GM12878 (cell line): ENCODE measurements around the gene ACSM6. TPM values are rescaled to one million over a fixed set of nuclear protein-coding genes. Genes with fewer than 3 reads are reported as not detected.

Experiments
- ATAC-seq: fragments of 200-7000 bp; cut with Tn5 transposase; 3 replicates; pipeline ENCODE4 v1.9.1; 2020; ENCODE audit warnings: mild to moderate bottlenecking, moderate library complexity
- BruUV-seq: library from RNA; stranded (reverse); fragments of 400-500 nt; replicated peaks from 2 replicates; lab custom pipeline; 2021; lab: Mats Ljungman, UMichigan
- CTCF ChIA-PET: fragments of 300-600 bp; sonication (Branson Sonifier 250); formaldehyde crosslinking; extraction: SDS; loops from one replicate; lab custom pipeline; 2021; ENCODE audit warnings: inconsistent platforms; lab: Yijun Ruan, JAX
- POLR2A ChIA-PET: fragments of 350-600 bp; formaldehyde crosslinking; extraction: SDS; loops from one replicate; lab custom pipeline; 2021; ENCODE audit warnings: inconsistent platforms; lab: Charles Lee
- RAD21 ChIA-PET: fragments of 300-600 bp; sonication (Branson Sonifier 250); formaldehyde crosslinking; loops from one replicate; lab custom pipeline; 2023; ENCODE audit warnings: antibody characterized with exemption; ENCODE audit not compliant: unreplicated experiment; lab: Charles Lee
- SMC1A ChIA-PET: fragments of 300-600 bp; sonication (Branson Sonifier 250); formaldehyde crosslinking; loops from one replicate; lab custom pipeline; 2023; ENCODE audit not compliant: unreplicated experiment, uncharacterized antibody; lab: Charles Lee
- DNase-seq: peaks from one replicate; pipeline ENCODE4 v3.0.0-alpha.2; 2011; ENCODE audit warnings: low read depth, low spot score
- FAIRE-seq: peaks from 3 replicates; lab custom pipeline; 2011; peaks lifted over from hg19 to GRCh38; lab: Jason Lieb, UNC
- H2AFZ ChIP-seq: 2 replicates; pipeline ENCODE4 v1.6.0; 2011; ENCODE audit warnings: low read depth, low read length, control low read depth; ENCODE audit not compliant: control insufficient read depth
- H3K27ac ChIP-seq: 2 replicates; pipeline ENCODE4 v1.5.1; 2011; ENCODE audit warnings: control low read depth; ENCODE audit not compliant: control insufficient read depth, insufficient read depth
- H3K27me3 ChIP-seq, 2 experiments: replicated peaks in 1 of 2; 2 replicates each; pipeline versions ENCODE4 v1.6.0 to v1.6.1; 2011; ENCODE audit warnings: low read length in 1 of 2; ENCODE audit not compliant: control insufficient read depth in 2 of 2, insufficient read depth in 2 of 2
- H3K36me3 ChIP-seq, 2 experiments: 2 replicates each; pipeline ENCODE4 v1.5.1; 2011; ENCODE audit warnings: low read length in 1 of 2; ENCODE audit not compliant: control insufficient read depth in 2 of 2, insufficient read depth in 2 of 2
- H3K4me1 ChIP-seq: 2 replicates; pipeline ENCODE4 v1.6.1; 2011; ENCODE audit warnings: mild to moderate bottlenecking, low read length, moderate library complexity, mixed read lengths; ENCODE audit not compliant: control insufficient read depth, insufficient read depth
- H3K4me2 ChIP-seq: 2 replicates; pipeline ENCODE4 v1.6.0; 2011; ENCODE audit warnings: control low read depth; ENCODE audit not compliant: control insufficient read depth, insufficient read depth
- H3K4me3 ChIP-seq: fragments of 200-600 bp; sonication (generic); 2 replicates; pipeline ENCODE4 v1.5.1; 2016
- H3K79me2 ChIP-seq: 2 replicates; pipeline ENCODE4 v1.6.0; 2011; ENCODE audit warnings: low read length; ENCODE audit not compliant: control insufficient read depth, insufficient read depth
- H3K9ac ChIP-seq: 2 replicates; pipeline ENCODE4 v1.8.0; 2011; ENCODE audit warnings: low read length, control low read depth, mixed read lengths; ENCODE audit not compliant: control insufficient read depth, insufficient read depth
- H3K9me3 ChIP-seq: replicated peaks from 3 replicates; pipeline ENCODE4 v1.5.1; 2011; ENCODE audit warnings: mild to moderate bottlenecking, low read length; ENCODE audit not compliant: control insufficient read depth, insufficient read depth
- H4K20me1 ChIP-seq: 2 replicates; pipeline ENCODE4 v1.6.0; 2011; ENCODE audit not compliant: control insufficient read depth, insufficient read depth
- BRCA1 ChIP-seq: IDR thresholded peaks from 2 replicates; pipeline ENCODE4 v1.6.1; 2011; ENCODE audit warnings: low read depth, low read length, improper control_type of control experiment
- CHD1 ChIP-seq: IDR thresholded peaks from 2 replicates; pipeline ENCODE4 v1.6.1; 2012; ENCODE audit warnings: low read depth, low read length, improper control_type of control experiment
- CUX1 ChIP-seq: IDR thresholded peaks from 2 replicates; pipeline ENCODE4 v1.6.1; 2012; ENCODE audit warnings: improper control_type of control experiment, low read depth, low read length; ENCODE audit not compliant: insufficient replicate concordance
- ETV6 ChIP-seq, 2 experiments: fragments of 450-650 bp in 1 of 2; IDR thresholded peaks in 1 of 2; conservative IDR thresholded peaks in 1 of 2; 2 replicates each; pipeline ENCODE4 v1.6.1; 2014; ENCODE audit warnings: antibody characterized with exemption in 1 of 2, borderline replicate concordance in 1 of 2, low read depth in 1 of 2, mild to moderate bottlenecking in 1 of 2, moderate library complexity in 1 of 2
- FOS ChIP-seq: IDR thresholded peaks from 3 replicates; pipeline ENCODE4 v1.6.1; 2011; ENCODE audit warnings: borderline replicate concordance; ENCODE audit not compliant: insufficient read length; ENCODE audit errors: extremely low read depth
- FOXM1 ChIP-seq: IDR thresholded peaks from 2 replicates; pipeline ENCODE4 v1.6.1; 2012; ENCODE audit warnings: low read depth, mild to moderate bottlenecking, inconsistent platforms, low read length, moderate library complexity
- HDGF ChIP-seq: fragments of 450-650 bp; IDR thresholded peaks from 2 replicates; pipeline ENCODE4 v1.6.1; 2016; ENCODE audit warnings: antibody characterized with exemption
- KDM1A ChIP-seq: fragments of 200-600 bp; sonication (generic); IDR thresholded peaks from 2 replicates; pipeline ENCODE4 v1.6.1; 2016; ENCODE audit warnings: borderline replicate concordance
- MYC ChIP-seq: IDR thresholded peaks from 2 replicates; pipeline ENCODE4 v1.6.1; 2011; ENCODE audit warnings: mild to moderate bottlenecking, low read length, moderate library complexity, inconsistent platforms; ENCODE audit not compliant: insufficient read depth, insufficient replicate concordance, insufficient read length, severe bottlenecking
- PAX8 ChIP-seq: fragments of 450-650 bp; IDR thresholded peaks from 2 replicates; pipeline ENCODE4 v1.6.1; 2017; ENCODE audit warnings: mild to moderate bottlenecking, moderate library complexity
- SIN3A ChIP-seq: IDR thresholded peaks from 2 replicates; pipeline ENCODE4 v1.6.1; 2012; ENCODE audit warnings: low read depth, low read length, improper control_type of control experiment
- SMAD1 ChIP-seq: fragments of 450-650 bp; IDR thresholded peaks from 2 replicates; pipeline ENCODE4 v1.6.1; 2018; ENCODE audit warnings: mild to moderate bottlenecking, low read depth; ENCODE audit not compliant: partially characterized antibody
- SREBF2 ChIP-seq: IDR thresholded peaks from 2 replicates; pipeline ENCODE4 v1.6.1; 2012; ENCODE audit warnings: mild to moderate bottlenecking, low read length
- STAT1 ChIP-seq: fragments of 450-650 bp; conservative IDR thresholded peaks from 2 replicates; pipeline ENCODE4 v1.6.1; 2014; ENCODE audit warnings: antibody characterized with exemption, mild to moderate bottlenecking
- WRNIP1 ChIP-seq: IDR thresholded peaks from 2 replicates; pipeline ENCODE4 v1.6.1; 2011; ENCODE audit warnings: low read depth, low read length, improper control_type of control experiment, borderline replicate concordance
- WGBS: methylation state at CpG from one replicate; pipeline ENCODE4 v1.1.6; 2016; ENCODE audit warnings: low lambda C conversion rate; ENCODE audit not compliant: insufficient replicate concordance, insufficient coverage; ENCODE audit errors: missing lambda C conversion rate; 5-methylcytosine and 5-hydroxymethylcytosine counted together
- in situ Hi-C: fragments of 300-500 bp; cut with MboI; formaldehyde crosslinking; loops from 9 replicates; pipeline ENCODE4 v1.14.3; 2018; ENCODE audit warnings: mixed read lengths
- intact Hi-C: fragments of 100-400 bp; cut with micrococcal nuclease; formaldehyde crosslinking; loops from one replicate; pipeline ENCODE4 v1.14.2; 2022; ENCODE audit not compliant: unreplicated experiment
- polyA plus RNA-seq, 11 experiments: library from polyadenylated mRNA; depleted of rRNA in 4 of 11; unstranded in 6 of 11; stranded (reverse) in 5 of 11; fragments of >200 nt; fragmentation: Nextera tagmentation in 4 of 11; fragmentation: Illumina TruSeq in 1 of 11; extraction: Ambion mirVana in 4 of 11; extraction: Trizol in 1 of 11; gene quantifications; 1 replicate in 1 of 11; 2 replicates in 10 of 11; pipeline versions ENCODE4 v1.2.1 to v1.2.3, GENCODE V29; 2011 to 2016; ENCODE audit warnings: inconsistent platforms in 2 of 11, missing spikeins in 2 of 11, low read depth in 1 of 11
- total RNA-seq, 4 experiments: library from RNA; depleted of rRNA in 3 of 4; stranded (reverse); fragments of >200 nt in 3 of 4; fragmentation: Illumina TruSeq in 1 of 4; extraction: Trizol in 1 of 4; gene quantifications; 2 replicates each; pipeline versions ENCODE4 v1.2.1 to v1.2.3, GENCODE V29; 2013 to 2021

The ACSM6 gene
- total and polyA plus RNA-seq, 10 of the 15 experiments (the other 5 are each of a cell fraction or from before 2014, with no cell fraction given), result 0.06 to 0.21 (median 0.20) TPM; not detected in 7

GRCh38 chr10:95214369-95214768 lies 20.3 kb downstream of the ACSM6 start:
- ChIA-PET RAD21 (no interaction called here), CTCF (interaction anchor here (1.4 kb wide), 1 partner anchor 32 kb away, joined by 3 read pairs; no protein-coding TSS in a partner anchor)
- H3K27me3 ChIP-seq, result no peaks in the 10 kb centered on the region
- H3K27ac ChIP-seq, result no peak overlapping the region
- H3K36me3 ChIP-seq, result no peaks in the 10 kb centered on the region
- no peak for ATAC-seq
- TF ChIP-seq FOS (no peak), SMAD1 (no peak), PAX8 (no peak), CUX1 (no peak), STAT1 (no peak), HDGF (no peak), FOXM1 (no peak), BRCA1 (no peak), SREBF2 (no peak), KDM1A (no peak), SIN3A (no peak), CHD1 (no peak), MYC (no peak), WRNIP1 (no peak), ETV6 (conservative IDR thresholded peaks at IDR 0.05 in 1 of 2, IDR thresholded peaks at IDR 0.05 in 1 of 2; ENCODE audit: borderline replicate concordance in 1 of 2, low read depth in 1 of 2) (no peak)
- TF ChIP-seq, all 136 proteins: peak for 0
- no peaks in the 10 kb centered on the region for H4K20me1 ChIP-seq
- WGBS, result 72% methylated on average over 2 of the region's 2 CpGs
- ChIA-PET SMC1A (no interaction called here), POLR2A (no interaction called here)
- DNase-seq (no peak), FAIRE-seq (no peak)
- no TSS peak for BruUV-seq
- H3K4me3 ChIP-seq, result no peak overlapping the region
- peaks cover 4% of the 10 kb centered on the region; the same call in 1 of the 2 replicates for H3K4me1 ChIP-seq
- no peaks in the 10 kb centered on the region for H3K79me2 ChIP-seq
- no peak overlapping the region for H2AFZ ChIP-seq
- H3K4me2 ChIP-seq, result no peak overlapping the region
- in situ Hi-C loops (no loop called here), intact Hi-C loops (no loop called here)
- no peak overlapping the region for H3K9ac ChIP-seq
- no peaks in the 10 kb centered on the region; the same call in 2 of the 3 replicates for H3K9me3 ChIP-seq
